ENCODE data around the gene FREM1.
"Not testable (repeated sequence)": the region's sequence is repeated elsewhere in the genome, so short reads cannot be mapped to it uniquely, and the experiment has no call there.

FREM1 gene

GRCh38 chr9:14926941-14927624 lies 16.9 kb upstream of the FREM1 start:
- Mint-ChIP-seq H3K36me3 (ENCODE audit: low read depth) (no peaks in the 10 kb centered on the region), H3K27me3 (no peaks in the 10 kb centered on the region), H3K4me1 (ENCODE audit: low read depth) (peaks cover 1% of the 10 kb centered on the region), H3K27ac (no peak overlapping the region), H3K9me3 (no peaks in the 10 kb centered on the region), H3K4me3 (no peak overlapping the region)
- no peak for DNase-seq

- Mint-ChIP-seq H3K9me3 (no peaks in the 10 kb centered on the region), H3K27me3 (no peaks in the 10 kb centered on the region), H3K36me3 (ENCODE audit: low read depth) (no peaks in the 10 kb centered on the region), H3K4me3 (no peak overlapping the region), H3K27ac (no peak overlapping the region), H3K4me1 (ENCODE audit: low read depth) (peaks cover 1% of the 10 kb centered on the region)
- no peak for DNase-seq
Measured at GRCh38 chr9:14924230-14925219, 14.3 kb upstream of the FREM1 start.

GRCh38 chr9:14923701-14924100 lies 13.5 kb upstream of the FREM1 start:
- no peaks in the 10 kb centered on the region for H3K36me3 Mint-ChIP-seq (ENCODE audit: low read depth)
- no peak overlapping the region for H3K27ac Mint-ChIP-seq
- no peaks in the 10 kb centered on the region for H3K27me3 Mint-ChIP-seq
- no peaks in the 10 kb centered on the region for H3K9me3 Mint-ChIP-seq
- H3K4me3 Mint-ChIP-seq, result no peak overlapping the region
- no peak for DNase-seq
- H3K4me1 Mint-ChIP-seq (ENCODE audit: low read depth), result peaks cover 1% of the 10 kb centered on the region

GRCh38 chr9:14920805-14921204 lies 10.6 kb upstream of the FREM1 start:
- H3K36me3 Mint-ChIP-seq (ENCODE audit: low read depth); DNase-seq; H3K9me3 Mint-ChIP-seq; H3K27ac Mint-ChIP-seq; H3K4me3 Mint-ChIP-seq; H3K4me1 Mint-ChIP-seq (ENCODE audit: low read depth); H3K27me3 Mint-ChIP-seq: not testable (repeated sequence)

- H3K4me1 Mint-ChIP-seq (ENCODE audit: low read depth), result no peaks in the 10 kb centered on the region
- H3K36me3 Mint-ChIP-seq (ENCODE audit: low read depth), result no peaks in the 10 kb centered on the region
- H3K27me3 Mint-ChIP-seq, result no peaks in the 10 kb centered on the region
- no peak for DNase-seq
- H3K9me3 Mint-ChIP-seq, result no peaks in the 10 kb centered on the region
- H3K4me3 Mint-ChIP-seq, result no peak overlapping the region
- H3K27ac Mint-ChIP-seq, result no peak overlapping the region
Measured at GRCh38 chr9:14913366-14913765, 3.1 kb upstream of the FREM1 start.

GRCh38 chr9:14912859-14913258 lies 2.6 kb upstream of the FREM1 start:
- no peaks in the 10 kb centered on the region for H3K36me3 Mint-ChIP-seq (ENCODE audit: low read depth)
- H3K4me3 Mint-ChIP-seq, result no peak overlapping the region
- no peaks in the 10 kb centered on the region for H3K9me3 Mint-ChIP-seq
- H3K4me1 Mint-ChIP-seq (ENCODE audit: low read depth), result no peaks in the 10 kb centered on the region
- no peaks in the 10 kb centered on the region for H3K27me3 Mint-ChIP-seq
- DNase-seq, result no peak
- no peak overlapping the region for H3K27ac Mint-ChIP-seq

- H3K27ac Mint-ChIP-seq, result no peak overlapping the region
- DNase-seq, result no peak
- no peaks in the 10 kb centered on the region for H3K9me3 Mint-ChIP-seq
Measured at GRCh38 chr9:14911046-14911445, 818 bp upstream of the FREM1 start.

GRCh38 chr9:14909601-14909960 lies 647 bp downstream of the FREM1 start:
- DNase-seq, result no peak
- no peaks in the 10 kb centered on the region for H3K27me3 Mint-ChIP-seq
- H3K36me3 Mint-ChIP-seq (ENCODE audit: low read depth), result no peaks in the 10 kb centered on the region
- no peaks in the 10 kb centered on the region for H3K4me1 Mint-ChIP-seq (ENCODE audit: low read depth)
- no peak overlapping the region for H3K27ac Mint-ChIP-seq
- no peaks in the 10 kb centered on the region for H3K9me3 Mint-ChIP-seq
- no peak overlapping the region for H3K4me3 Mint-ChIP-seq

More at GRCh38 chr9:14911046-14911445, 818 bp upstream of the FREM1 start:
- H3K36me3 Mint-ChIP-seq (ENCODE audit: low read depth), result no peaks in the 10 kb centered on the region
- H3K4me1 Mint-ChIP-seq (ENCODE audit: low read depth), result no peaks in the 10 kb centered on the region
- H3K27me3 Mint-ChIP-seq, result no peaks in the 10 kb centered on the region
- no peak overlapping the region for H3K4me3 Mint-ChIP-seq

GRCh38 chr9:14909181-14909580 lies 1.0 kb downstream of the FREM1 start:
- H3K4me3 Mint-ChIP-seq, result no peak overlapping the region
- no peak for DNase-seq
- H3K27me3 Mint-ChIP-seq, result no peaks in the 10 kb centered on the region
- H3K27ac Mint-ChIP-seq, result no peak overlapping the region
- no peaks in the 10 kb centered on the region for H3K36me3 Mint-ChIP-seq (ENCODE audit: low read depth)
- H3K4me1 Mint-ChIP-seq (ENCODE audit: low read depth), result no peaks in the 10 kb centered on the region
- H3K9me3 Mint-ChIP-seq, result no peaks in the 10 kb centered on the region

- no peaks in the 10 kb centered on the region for H3K27me3 Mint-ChIP-seq
- no peak overlapping the region for H3K27ac Mint-ChIP-seq
- H3K9me3 Mint-ChIP-seq, result no peaks in the 10 kb centered on the region
Measured at GRCh38 chr9:14908295-14909180, 1.7 kb downstream of the FREM1 start.

GRCh38 chr9:14907696-14908095 lies 2.5 kb downstream of the FREM1 start:
- Mint-ChIP-seq H3K9me3 (no peaks in the 10 kb centered on the region), H3K27me3 (no peaks in the 10 kb centered on the region), H3K4me3 (no peak overlapping the region), H3K27ac (no peak overlapping the region), H3K4me1 (ENCODE audit: low read depth) (no peaks in the 10 kb centered on the region), H3K36me3 (ENCODE audit: low read depth) (no peaks in the 10 kb centered on the region)
- DNase-seq, result no peak

More at GRCh38 chr9:14908295-14909180, 1.7 kb downstream of the FREM1 start:
- DNase-seq, result no peak
- Mint-ChIP-seq H3K4me1 (ENCODE audit: low read depth) (no peaks in the 10 kb centered on the region), H3K36me3 (ENCODE audit: low read depth) (no peaks in the 10 kb centered on the region), H3K4me3 (no peak overlapping the region)

GRCh38 chr9:14907360-14907685 lies 2.9 kb downstream of the FREM1 start:
- Mint-ChIP-seq H3K27ac (no peak overlapping the region), H3K4me1 (ENCODE audit: low read depth) (no peaks in the 10 kb centered on the region), H3K9me3 (no peaks in the 10 kb centered on the region), H3K4me3 (no peak overlapping the region), H3K36me3 (ENCODE audit: low read depth) (no peaks in the 10 kb centered on the region), H3K27me3 (no peaks in the 10 kb centered on the region)
- DNase-seq, result no peak

GRCh38 chr9:14906644-14907359 lies 3.4 kb downstream of the FREM1 start:
- Mint-ChIP-seq H3K27ac (no peak overlapping the region), H3K36me3 (ENCODE audit: low read depth) (no peaks in the 10 kb centered on the region), H3K9me3 (no peaks in the 10 kb centered on the region), H3K4me1 (ENCODE audit: low read depth) (no peaks in the 10 kb centered on the region), H3K27me3 (no peaks in the 10 kb centered on the region), H3K4me3 (no peak overlapping the region)
- no peak for DNase-seq

GRCh38 chr9:14906000-14906399 lies 4.2 kb downstream of the FREM1 start:
- Mint-ChIP-seq H3K27me3 (no peaks in the 10 kb centered on the region), H3K4me3 (no peak overlapping the region), H3K27ac (no peak overlapping the region), H3K4me1 (ENCODE audit: low read depth) (no peaks in the 10 kb centered on the region), H3K36me3 (ENCODE audit: low read depth) (no peaks in the 10 kb centered on the region), H3K9me3 (no peaks in the 10 kb centered on the region)
- no peak for DNase-seq
